HG02678 (cell line): ENCODE measurements around the gene NRXN3.

Source experiments
- ATAC-seq: cut with Tn5 transposase; IDR thresholded peaks from one replicate; pipeline ENCODE4 v1.9.1; 2021; ENCODE audit warnings: mild to moderate bottlenecking, moderate library complexity; ENCODE audit not compliant: unreplicated experiment

NRXN3 gene

DNA sequence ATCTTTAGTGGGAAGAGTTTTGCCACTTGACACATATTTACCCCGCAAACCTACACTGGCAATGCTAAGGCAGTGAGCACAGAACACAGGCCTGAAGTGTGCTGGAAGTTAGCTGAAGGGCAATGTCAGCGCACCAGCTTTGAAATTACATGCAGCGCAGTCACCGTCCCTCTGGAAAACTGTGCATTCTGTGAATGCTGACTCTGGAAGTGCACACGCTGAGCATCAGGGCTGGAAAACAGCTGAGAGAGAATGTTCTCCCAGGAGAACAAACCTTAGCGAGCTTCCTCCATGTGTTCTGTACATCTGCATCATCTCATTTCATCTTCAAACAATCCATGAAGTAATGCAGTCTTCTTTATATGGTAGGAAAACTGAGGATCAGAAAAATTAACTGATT, 448.2 kb downstream of the NRXN3 start:
- no peak for ATAC-seq

DNA sequence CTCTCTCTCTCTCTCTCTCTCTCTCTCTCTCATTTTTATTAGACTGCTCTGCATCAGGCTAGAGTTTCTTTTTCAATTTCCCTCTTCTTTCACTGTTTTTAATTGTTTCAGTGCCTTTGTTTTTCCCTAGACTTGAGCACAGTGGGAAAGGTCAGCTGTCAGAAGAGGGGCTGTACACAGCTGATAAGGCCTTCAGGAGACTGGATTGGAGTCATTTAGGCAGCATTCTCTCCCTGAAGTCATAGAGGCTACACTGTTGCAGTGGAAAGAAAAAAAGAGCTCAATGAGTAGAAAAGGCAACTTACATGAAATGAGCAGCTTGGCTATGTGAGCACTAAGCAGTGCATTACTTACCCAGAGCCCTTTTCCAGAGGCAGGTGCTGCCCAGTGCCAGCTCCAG, 456.9 kb downstream of the NRXN3 start:
- no peak for ATAC-seq

DNA sequence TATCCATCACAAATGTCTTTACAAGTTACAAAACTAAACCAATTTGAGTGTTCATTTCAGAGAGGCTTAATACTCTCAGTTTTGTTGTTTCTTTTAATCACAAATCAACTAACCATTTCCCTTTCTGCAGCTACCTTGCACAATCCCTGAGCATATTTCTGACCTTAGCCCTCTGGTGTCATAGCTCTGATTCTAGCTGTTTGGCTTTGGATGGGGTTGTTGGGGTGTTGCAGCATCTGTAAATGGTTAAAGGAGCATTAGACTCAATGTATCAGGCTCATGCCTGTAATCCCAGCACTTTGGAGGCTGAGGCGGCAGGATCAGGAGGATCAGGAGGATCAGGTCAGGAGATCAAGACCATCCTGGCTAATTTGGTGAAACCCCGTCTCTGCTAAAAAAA, 461.4 kb downstream of the NRXN3 start:
- no peak for ATAC-seq

DNA sequence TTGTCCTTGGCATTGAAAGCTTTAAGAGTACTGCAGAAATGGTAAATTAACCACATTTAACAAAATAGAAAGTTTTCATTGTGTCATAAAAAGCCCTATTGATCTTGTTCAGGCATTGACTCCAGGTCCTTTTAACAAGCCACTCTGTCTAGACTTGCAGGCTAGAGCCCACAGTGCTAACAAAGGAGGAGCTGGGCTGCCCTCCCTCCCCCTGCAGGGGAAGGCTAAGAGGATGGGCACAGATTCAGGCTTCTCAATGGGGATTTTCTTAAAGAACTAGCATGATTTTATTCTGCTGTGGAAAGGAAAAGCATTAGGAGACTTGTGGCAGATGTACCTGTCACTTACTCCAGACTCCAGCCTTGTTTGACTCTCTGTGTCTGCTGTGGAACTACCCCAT, 463.6 kb downstream of the NRXN3 start:
- ATAC-seq, result no peak

GRCh38 chr14:78637489-78637888, 467.3 kb downstream of the NRXN3 start:
- ATAC-seq, result no peak

DNA sequence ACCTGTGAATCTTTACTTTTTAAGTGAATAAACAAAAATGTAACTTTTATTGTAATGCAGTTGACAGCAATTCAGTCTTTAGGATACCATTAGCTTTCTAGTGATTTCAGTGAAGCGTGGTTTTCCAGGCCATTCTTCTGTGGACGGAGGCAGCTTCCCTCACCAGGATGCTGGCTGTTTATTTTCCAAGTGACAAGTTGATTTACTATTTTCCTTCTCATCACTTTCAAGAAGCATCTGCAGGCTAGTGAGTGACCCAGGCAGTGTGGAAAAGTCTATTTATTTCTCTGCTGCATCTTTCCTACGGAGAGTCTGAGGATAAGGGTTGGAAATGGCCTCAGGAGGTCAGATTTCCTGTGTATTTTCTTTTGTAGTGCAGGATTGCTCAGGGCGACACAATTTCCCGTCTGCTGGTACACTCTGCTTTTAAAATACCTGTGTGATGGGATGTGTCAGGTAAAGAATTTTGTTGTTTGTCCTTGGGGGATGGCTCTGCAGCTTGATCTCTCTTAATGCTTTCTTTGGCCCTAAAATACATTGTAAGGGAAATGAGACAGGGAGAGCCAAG, 467.8 kb downstream of the NRXN3 start:
- no peak for ATAC-seq

- ATAC-seq, result no peak
These were observed 468.8 kb downstream of the NRXN3 start for GRCh38 chr14:78638926-78639325.

GRCh38 chr14:78644824-78645559, 474.8 kb downstream of the NRXN3 start:
- no peak for ATAC-seq

GRCh38 chr14:78652727-78653126, 482.6 kb downstream of the NRXN3 start:
- no peak for ATAC-seq

GRCh38 chr14:78653173-78653572, 483.0 kb downstream of the NRXN3 start:
- ATAC-seq, result no peak

GRCh38 chr14:78657451-78657850, 487.3 kb downstream of the NRXN3 start:
- ATAC-seq, result no peak

- ATAC-seq, result no peak
These were observed 494.7 kb downstream of the NRXN3 start for GRCh38 chr14:78664841-78665240.

DNA sequence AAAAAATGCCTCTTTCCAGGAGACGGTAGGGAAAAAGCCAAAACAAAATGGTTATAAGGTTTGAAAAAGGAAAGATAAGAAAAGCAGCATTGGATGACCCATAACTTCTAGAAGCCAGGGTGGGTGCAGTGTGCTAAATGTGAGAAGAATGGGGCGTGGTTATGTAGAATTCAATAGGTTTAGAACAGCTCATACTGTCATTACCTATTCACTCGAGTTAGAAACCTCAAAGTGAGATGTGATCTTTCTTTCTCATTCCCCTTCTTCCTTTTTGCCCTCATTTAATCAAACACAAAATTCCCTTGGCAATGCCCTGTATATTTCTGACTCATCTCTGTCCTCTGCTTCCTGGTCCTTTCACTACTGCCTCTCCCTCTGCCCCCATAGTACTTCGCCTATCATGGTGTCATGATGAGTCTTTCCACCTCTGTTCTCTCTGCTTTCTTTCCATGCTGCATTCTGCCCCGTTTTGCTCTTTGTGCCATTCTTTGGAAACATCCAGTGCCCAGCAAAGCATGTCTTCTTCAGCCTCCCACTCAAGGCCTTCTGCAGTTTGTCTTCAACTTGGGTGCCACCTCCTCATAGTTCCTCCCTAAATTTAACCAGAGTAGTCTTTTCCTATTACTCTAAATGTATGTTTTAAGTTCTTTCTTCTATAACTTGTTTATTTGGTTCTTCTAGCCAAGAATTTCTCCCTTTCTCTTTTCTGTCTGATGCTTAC, 496.3 kb downstream of the NRXN3 start:
- ATAC-seq, result no peak

DNA sequence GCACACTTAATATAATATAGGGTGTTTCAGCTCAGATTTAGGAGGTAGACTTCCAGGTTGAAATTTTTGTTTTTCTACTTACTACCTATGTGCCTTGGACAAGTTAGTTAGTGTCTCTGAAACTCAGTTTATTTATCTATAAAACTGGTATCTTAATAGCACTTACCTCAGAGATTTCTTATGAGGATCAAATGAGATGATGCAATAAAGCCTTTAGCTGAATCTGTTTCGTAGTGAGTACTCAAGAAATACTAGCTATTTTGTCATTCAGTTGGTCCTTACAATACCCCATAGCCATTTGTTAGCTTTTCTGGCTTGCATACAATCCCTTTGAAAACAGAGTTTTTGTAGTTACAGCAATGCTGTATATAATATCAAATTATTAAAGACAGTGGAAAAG, 497.0 kb downstream of the NRXN3 start:
- no peak for ATAC-seq

GRCh38 chr14:78673845-78674244, 503.7 kb downstream of the NRXN3 start:
- ATAC-seq, result no peak

GRCh38 chr14:78674820-78675219, 504.6 kb downstream of the NRXN3 start:
- ATAC-seq, result no peak

DNA sequence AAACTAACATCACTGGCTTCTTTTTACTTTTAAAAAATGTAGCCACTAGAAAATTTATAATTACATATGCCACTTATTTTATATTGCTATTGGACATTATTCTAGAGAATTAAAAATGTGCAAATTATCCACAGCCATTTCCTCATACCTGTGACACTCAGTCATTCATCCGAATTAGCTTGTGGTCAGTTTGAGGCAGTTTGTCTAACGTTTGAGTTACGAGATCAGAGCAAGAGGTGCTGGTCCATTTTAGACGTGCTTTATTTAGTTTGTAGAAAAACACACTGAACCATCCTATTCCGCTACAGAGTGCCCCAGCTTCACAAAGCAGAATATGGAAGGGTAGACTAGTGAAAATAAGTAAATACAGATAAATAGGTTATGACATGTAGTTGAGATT, 513.0 kb downstream of the NRXN3 start:
- no peak for ATAC-seq

GRCh38 chr14:78683981-78684380, 513.8 kb downstream of the NRXN3 start:
- no peak for ATAC-seq

- ATAC-seq, result no peak
These were observed 518.3 kb downstream of the NRXN3 start for GRCh38 chr14:78688503-78688902.

GRCh38 chr14:78690836-78691235, 520.7 kb downstream of the NRXN3 start:
- ATAC-seq, result no peak

DNA sequence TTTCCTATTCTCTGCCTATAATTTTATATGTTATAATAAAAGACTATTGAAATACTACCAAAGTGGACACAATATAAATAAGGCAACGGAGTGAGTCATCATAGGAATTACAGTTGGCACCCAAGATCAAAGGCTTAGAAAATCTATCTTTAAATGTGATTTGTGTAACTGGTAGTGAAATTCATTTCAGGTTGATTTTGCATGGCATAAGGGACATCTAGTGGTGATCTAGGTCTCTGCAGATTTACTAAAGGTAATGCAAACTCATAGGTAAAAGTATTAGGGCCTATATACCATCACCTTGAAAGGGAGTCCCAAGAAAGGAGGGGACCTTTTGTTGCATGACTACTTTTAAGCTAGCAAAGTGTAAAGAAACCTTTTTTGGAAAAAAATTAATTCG, 527.2 kb downstream of the NRXN3 start:
- no peak for ATAC-seq

GRCh38 chr14:78698991-78699390, 528.8 kb downstream of the NRXN3 start:
- no peak for ATAC-seq
